ENCODE results near the gene ADARB2. TPM values are rescaled to one million over a fixed set of nuclear protein-coding genes. Genes with fewer than 3 reads are reported as not detected.

ADARB2 gene
- total RNA-seq, 2 donors from 2014 or later, result 8.0 to 12.2 TPM

GRCh38 chr10:1709161-1709560, 28.2 kb downstream of the ADARB2 start:
- Histone ChIP-seq H3K4me3 (no peak overlapping the region), H3K27ac (no peak overlapping the region), H3K36me3 (replicated peaks in 1 of 2; ENCODE audit: insufficient read depth in 1 of 2, low read depth in 2 of 2) (no peaks in the 10 kb centered on the region), H3K4me1 (no peaks in the 10 kb centered on the region), H3K27me3 (no peaks in the 10 kb centered on the region), H3K9me3 (no peaks in the 10 kb centered on the region)
- TF ChIP-seq POLR2A (IDR thresholded peaks at IDR 0.05) (no peak), CTCF (IDR thresholded peaks at IDR 0.05) (no peak)
- ATAC-seq (no peak), DNase-seq (no peak)
- 31 to 60% methylated on average over 2 of the region's 2 CpGs for WGBS, 2 donors
- intact Hi-C loops (cut with DNase I), result no loop called here

GRCh38 chr10:1708746-1709145, 28.6 kb downstream of the ADARB2 start:
- intact Hi-C loops (cut with DNase I), result no loop called here

GRCh38 chr10:1706711-1707110, 30.6 kb downstream of the ADARB2 start:
- H3K9me3 ChIP-seq, result no peaks in the 10 kb centered on the region
- H3K4me3 ChIP-seq, result no peak overlapping the region
- ATAC-seq, result no peak
- H3K36me3 ChIP-seq (replicated peaks in 1 of 2; ENCODE audit: insufficient read depth in 1 of 2, low read depth in 2 of 2), result no peaks in the 10 kb centered on the region
- no peaks in the 10 kb centered on the region for H3K27me3 ChIP-seq
- intact Hi-C loops (cut with DNase I), result no loop called here
- 25 to 33% methylated on average over 6 of the region's 6 CpGs for WGBS, 2 donors
- H3K4me1 ChIP-seq, result no peaks in the 10 kb centered on the region
- DNase-seq, result no peak
- H3K27ac ChIP-seq, result no peak overlapping the region
- TF ChIP-seq POLR2A (IDR thresholded peaks at IDR 0.05), result no peak
- TF ChIP-seq CTCF (IDR thresholded peaks at IDR 0.05), result no peak

More at GRCh38 chr10:1708746-1709145, 28.6 kb downstream of the ADARB2 start:
- no peaks in the 10 kb centered on the region for H3K4me1 ChIP-seq
- DNase-seq, result no peak
- H3K4me3 ChIP-seq, result no peak overlapping the region
- TF ChIP-seq CTCF (IDR thresholded peaks at IDR 0.05) (no peak), POLR2A (IDR thresholded peaks at IDR 0.05) (no peak)
- WGBS, 2 donors, result 60 to 68% methylated on average over 7 of the region's 7 CpGs
- ATAC-seq, result no peak
- H3K27me3 ChIP-seq, result no peaks in the 10 kb centered on the region
- no peaks in the 10 kb centered on the region for H3K36me3 ChIP-seq (replicated peaks in 1 of 2; ENCODE audit: insufficient read depth in 1 of 2, low read depth in 2 of 2)
- H3K9me3 ChIP-seq, result no peaks in the 10 kb centered on the region
- H3K27ac ChIP-seq, result no peak overlapping the region

- Histone ChIP-seq H3K27ac (no peak overlapping the region), H3K27me3 (no peaks in the 10 kb centered on the region), H3K4me3 (no peak overlapping the region), H3K4me1 (no peaks in the 10 kb centered on the region), H3K36me3 (replicated peaks in 1 of 2; ENCODE audit: insufficient read depth in 1 of 2, low read depth in 2 of 2) (no peaks in the 10 kb centered on the region), H3K9me3 (no peaks in the 10 kb centered on the region)
- WGBS, 2 donors, result 75 to 76% methylated on average over 3 of the region's 3 CpGs
- DNase-seq, result no peak
- ATAC-seq, result no peak
- TF ChIP-seq CTCF (IDR thresholded peaks at IDR 0.05) (no peak), POLR2A (IDR thresholded peaks at IDR 0.05) (no peak)
- intact Hi-C loops (cut with DNase I), result no loop called here
Observed at GRCh38 chr10:1706256-1706655, 31.1 kb downstream of the ADARB2 start.

GRCh38 chr10:1698185-1698584, 39.1 kb downstream of the ADARB2 start:
- DNase-seq (no peak), ATAC-seq (no peak)
- TF ChIP-seq POLR2A (IDR thresholded peaks at IDR 0.05) (no peak), CTCF (IDR thresholded peaks at IDR 0.05) (no peak)
- H3K9me3 ChIP-seq, result no peaks in the 10 kb centered on the region
- H3K27ac ChIP-seq, result no peak overlapping the region
- no peaks in the 10 kb centered on the region for H3K27me3 ChIP-seq
- intact Hi-C loops (cut with DNase I), result no loop called here
- no peak overlapping the region for H3K4me3 ChIP-seq
- H3K36me3 ChIP-seq (replicated peaks in 1 of 2; ENCODE audit: insufficient read depth in 1 of 2, low read depth in 2 of 2), result no peaks in the 10 kb centered on the region
- WGBS, 2 donors, result 69 to 73% methylated on average over 8 of the region's 8 CpGs
- no peaks in the 10 kb centered on the region for H3K4me1 ChIP-seq
